ENCODE results near the gene MAZ.
A peak's percentile ranks its signal among the peaks of the same experiment; 100 is the strongest.
"Not testable (repeated sequence)": the region's sequence is repeated elsewhere in the genome, so short reads cannot be mapped to it uniquely, and the experiment has no call there.

The MAZ gene

GRCh38 chr16:29806099-29806579 lies at the start of gene MAZ:
MAZ (plus strand) TSS chr16:29806529; CDS start chr16:29806702, 173 bp downstream.
- Histone ChIP-seq H3K36me3 (ENCODE audit: insufficient read depth, low read depth, low read length) (peaks cover 65% of the 10 kb centered on the region), H3K27ac (ENCODE audit: low read length) (peak within 1 kb of the TSS; percentile 93), H3K27me3 (ENCODE audit: insufficient read depth, low read length) (no peaks in the 10 kb centered on the region), H3K4me1 (ENCODE audit: insufficient read depth, low read length) (peaks cover 24% of the 10 kb centered on the region), H3K9ac (ENCODE audit: low read depth, low read length) (peak within 1 kb of the TSS; percentile 94), H3K9me3 (ENCODE audit: insufficient read depth, low read depth, low read length) (no peaks in the 10 kb centered on the region), H3K4me3 (ENCODE audit: low read length) (peak within 1 kb of the TSS; percentile 96)

DNA sequence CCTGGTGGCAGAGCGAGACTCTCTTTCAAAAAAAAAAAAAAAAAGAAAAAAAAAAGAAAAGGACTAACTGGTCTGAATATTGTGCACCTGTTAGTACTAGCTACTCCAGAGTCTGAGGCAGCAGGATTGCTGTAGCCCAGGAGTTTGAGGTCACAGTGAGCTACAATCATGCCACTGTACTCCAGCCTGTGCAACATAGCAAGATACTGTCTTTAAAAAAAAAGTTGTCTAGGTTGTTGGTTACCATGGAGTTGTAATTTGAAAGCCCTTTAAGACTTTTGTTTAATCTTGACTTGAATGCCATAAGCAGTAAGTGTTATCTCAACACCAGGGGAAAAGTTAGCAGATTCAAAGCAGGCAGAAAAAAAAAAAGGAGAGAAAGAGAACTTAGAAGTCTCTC lies 49.7 kb upstream of the MAZ start:
- H3K9ac ChIP-seq (ENCODE audit: low read depth, low read length), result no peak overlapping the region
- H3K4me3 ChIP-seq (ENCODE audit: low read length), result no peak overlapping the region
- no peak overlapping the region for H3K27ac ChIP-seq (ENCODE audit: low read length)

DNA sequence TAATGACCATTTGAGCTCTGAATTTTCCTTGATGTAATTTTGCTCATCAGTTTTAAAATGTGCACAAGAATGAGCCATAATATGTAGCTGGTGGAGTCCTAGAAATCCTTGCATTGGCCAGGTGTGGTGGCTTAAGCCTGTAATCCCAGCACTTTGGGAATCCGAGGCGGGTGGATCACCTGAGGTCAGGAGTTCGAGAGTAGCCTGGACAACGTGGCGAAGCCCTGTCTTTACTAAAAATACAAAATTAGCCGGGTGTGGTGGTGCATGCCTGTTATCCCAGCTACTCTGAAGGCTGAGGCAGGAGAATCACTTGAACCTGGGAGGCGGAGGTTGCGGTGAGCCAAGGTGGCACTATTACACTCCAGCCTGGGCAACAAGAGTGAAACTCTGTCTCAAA lies 49.2 kb upstream of the MAZ start:
- H3K9me3 ChIP-seq (ENCODE audit: insufficient read depth, low read depth, low read length); H3K27ac ChIP-seq (ENCODE audit: low read length); H3K9ac ChIP-seq (ENCODE audit: low read depth, low read length); H3K4me3 ChIP-seq (ENCODE audit: low read length); H3K36me3 ChIP-seq (ENCODE audit: insufficient read depth, low read depth, low read length); H3K27me3 ChIP-seq (ENCODE audit: insufficient read depth, low read length); H3K4me1 ChIP-seq (ENCODE audit: insufficient read depth, low read length): not testable (repeated sequence)

More for the DNA sequence above, 49.7 kb upstream of the MAZ start:
- no peaks in the 10 kb centered on the region for H3K9me3 ChIP-seq (ENCODE audit: insufficient read depth, low read depth, low read length)
- H3K36me3 ChIP-seq (ENCODE audit: insufficient read depth, low read depth, low read length), result no peaks in the 10 kb centered on the region
- peaks cover 3% of the 10 kb centered on the region; the same call in 1 of the 2 replicates for H3K4me1 ChIP-seq (ENCODE audit: insufficient read depth, low read length)
- H3K27me3 ChIP-seq (ENCODE audit: insufficient read depth, low read length), result no peaks in the 10 kb centered on the region

GRCh38 chr16:29757950-29758466 lies 48.3 kb upstream of the MAZ start:
- no peak overlapping the region for H3K4me3 ChIP-seq (ENCODE audit: low read length)
- no peaks in the 10 kb centered on the region for H3K36me3 ChIP-seq (ENCODE audit: insufficient read depth, low read depth, low read length)
- no peaks in the 10 kb centered on the region for H3K27me3 ChIP-seq (ENCODE audit: insufficient read depth, low read length)
- no peak overlapping the region for H3K9ac ChIP-seq (ENCODE audit: low read depth, low read length)
- no peak overlapping the region for H3K27ac ChIP-seq (ENCODE audit: low read length)
- no peaks in the 10 kb centered on the region for H3K9me3 ChIP-seq (ENCODE audit: insufficient read depth, low read depth, low read length)
- peaks cover 3% of the 10 kb centered on the region; the same call in 1 of the 2 replicates for H3K4me1 ChIP-seq (ENCODE audit: insufficient read depth, low read length)

DNA sequence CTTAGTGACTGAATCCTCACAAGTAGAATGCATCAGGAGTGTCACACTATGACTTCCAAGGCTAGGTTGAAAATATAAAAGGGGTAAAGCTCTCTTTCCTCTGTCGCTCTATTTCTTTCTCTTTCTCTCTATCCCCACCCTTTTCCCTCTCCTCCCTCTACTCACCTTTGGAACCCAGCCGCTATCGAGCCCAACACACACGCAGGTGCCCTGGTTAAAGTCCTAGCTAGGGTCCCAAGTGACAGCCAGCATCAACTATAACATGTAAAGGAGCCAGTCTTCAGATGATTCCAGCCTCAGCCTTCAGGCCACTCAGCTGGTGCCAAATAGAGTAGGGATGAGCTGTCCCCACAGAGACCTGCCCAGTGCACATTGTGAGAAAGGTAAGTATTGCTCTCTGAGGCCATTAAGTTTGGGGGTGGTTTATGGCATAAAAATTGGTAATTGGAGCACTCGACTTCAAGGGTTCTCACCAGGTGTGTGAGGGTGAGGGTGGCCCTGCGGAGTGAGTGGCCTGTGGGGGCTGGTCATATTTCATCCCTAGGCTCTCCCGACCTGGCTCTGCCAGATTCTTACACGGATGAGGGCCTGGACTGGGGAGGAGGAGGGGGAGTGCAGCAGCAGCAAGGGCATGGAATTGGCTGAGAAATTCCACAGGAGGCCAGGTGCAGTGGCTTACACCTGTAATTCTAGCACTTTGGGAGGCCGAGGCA lies 45.6 kb upstream of the MAZ start:
- no peaks in the 10 kb centered on the region for H3K9me3 ChIP-seq (ENCODE audit: insufficient read depth, low read depth, low read length)
- peaks cover 3% of the 10 kb centered on the region; the same call in 1 of the 2 replicates for H3K4me1 ChIP-seq (ENCODE audit: insufficient read depth, low read length)
- H3K36me3 ChIP-seq (ENCODE audit: insufficient read depth, low read depth, low read length), result no peaks in the 10 kb centered on the region
- no peak overlapping the region for H3K4me3 ChIP-seq (ENCODE audit: low read length)
- no peak overlapping the region for H3K9ac ChIP-seq (ENCODE audit: low read depth, low read length)
- no peak overlapping the region for H3K27ac ChIP-seq (ENCODE audit: low read length)
- no peaks in the 10 kb centered on the region for H3K27me3 ChIP-seq (ENCODE audit: insufficient read depth, low read length)

- not testable (repeated sequence) for H3K9me3 ChIP-seq (ENCODE audit: insufficient read depth, low read depth, low read length); H3K9ac ChIP-seq (ENCODE audit: low read depth, low read length); H3K27ac ChIP-seq (ENCODE audit: low read length); H3K4me1 ChIP-seq (ENCODE audit: insufficient read depth, low read length); H3K4me3 ChIP-seq (ENCODE audit: low read length); H3K36me3 ChIP-seq (ENCODE audit: insufficient read depth, low read depth, low read length); H3K27me3 ChIP-seq (ENCODE audit: insufficient read depth, low read length)
These were observed 45.1 kb upstream of the MAZ start for GRCh38 chr16:29761280-29761651.

GRCh38 chr16:29761882-29762281 lies 44.4 kb upstream of the MAZ start:
- no peaks in the 10 kb centered on the region for H3K36me3 ChIP-seq (ENCODE audit: insufficient read depth, low read depth, low read length)
- H3K9ac ChIP-seq (ENCODE audit: low read depth, low read length), result no peak overlapping the region
- H3K27me3 ChIP-seq (ENCODE audit: insufficient read depth, low read length), result no peaks in the 10 kb centered on the region
- H3K27ac ChIP-seq (ENCODE audit: low read length), result no peak overlapping the region
- H3K4me3 ChIP-seq (ENCODE audit: low read length), result no peak overlapping the region
- H3K9me3 ChIP-seq (ENCODE audit: insufficient read depth, low read depth, low read length), result no peaks in the 10 kb centered on the region
- H3K4me1 ChIP-seq (ENCODE audit: insufficient read depth, low read length), result peaks cover 3% of the 10 kb centered on the region; the same call in 1 of the 2 replicates

- H3K4me1 ChIP-seq (ENCODE audit: insufficient read depth, low read length), result no peaks in the 10 kb centered on the region
- H3K27ac ChIP-seq (ENCODE audit: low read length), result no peak overlapping the region
- H3K27me3 ChIP-seq (ENCODE audit: insufficient read depth, low read length), result no peaks in the 10 kb centered on the region
- no peaks in the 10 kb centered on the region for H3K9me3 ChIP-seq (ENCODE audit: insufficient read depth, low read depth, low read length)
- no peaks in the 10 kb centered on the region for H3K36me3 ChIP-seq (ENCODE audit: insufficient read depth, low read depth, low read length)
- H3K4me3 ChIP-seq (ENCODE audit: low read length), result no peak overlapping the region
- no peak overlapping the region for H3K9ac ChIP-seq (ENCODE audit: low read depth, low read length)
These were observed 43.0 kb upstream of the MAZ start for GRCh38 chr16:29763326-29763725.

DNA sequence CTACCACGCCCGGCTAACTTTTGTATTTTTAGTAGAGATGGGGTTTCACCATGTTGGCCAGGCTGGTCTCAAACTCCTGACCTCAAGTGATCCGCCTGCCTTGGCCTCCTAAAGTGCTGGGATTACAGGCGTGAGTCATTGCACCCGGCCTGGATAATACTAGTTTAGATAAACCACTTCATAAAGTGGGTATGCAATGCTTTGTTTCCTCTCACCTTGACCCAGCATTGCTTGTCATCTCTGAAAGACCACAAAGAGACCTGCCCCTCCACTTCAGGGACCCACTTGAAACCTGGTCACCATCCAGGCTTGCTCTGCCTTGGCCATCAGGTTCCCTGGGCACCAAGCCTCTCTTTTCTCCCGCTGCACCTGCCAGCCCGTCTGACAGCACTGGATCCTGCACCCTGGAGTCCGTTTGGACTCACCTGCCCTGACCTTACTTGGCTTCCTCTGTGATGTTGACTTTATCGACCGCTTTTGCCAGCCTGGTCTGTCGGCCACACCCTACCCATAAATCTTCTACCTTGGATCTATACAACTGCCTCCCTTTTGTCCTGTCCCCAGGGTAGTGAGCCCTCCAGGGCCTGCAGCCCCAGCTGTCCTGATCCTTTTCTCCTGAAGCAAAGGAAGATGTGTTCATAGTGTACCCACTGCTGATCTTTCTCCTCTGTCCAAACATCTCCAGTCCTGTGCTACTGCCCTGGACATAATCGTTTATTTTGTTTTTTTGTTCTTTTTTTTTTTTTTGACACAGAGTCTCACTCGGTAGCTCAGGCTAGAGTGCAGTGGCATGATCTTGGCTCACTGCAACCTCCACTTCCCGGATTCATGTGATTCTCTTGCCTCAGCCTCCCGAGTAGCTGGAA lies 40.9 kb upstream of the MAZ start:
- H3K9ac ChIP-seq (ENCODE audit: low read depth, low read length), result no peak overlapping the region
- no peaks in the 10 kb centered on the region for H3K36me3 ChIP-seq (ENCODE audit: insufficient read depth, low read depth, low read length)
- H3K4me3 ChIP-seq (ENCODE audit: low read length), result no peak overlapping the region
- no peaks in the 10 kb centered on the region for H3K9me3 ChIP-seq (ENCODE audit: insufficient read depth, low read depth, low read length)
- no peaks in the 10 kb centered on the region for H3K27me3 ChIP-seq (ENCODE audit: insufficient read depth, low read length)
- no peaks in the 10 kb centered on the region for H3K4me1 ChIP-seq (ENCODE audit: insufficient read depth, low read length)
- no peak overlapping the region for H3K27ac ChIP-seq (ENCODE audit: low read length)

- Histone ChIP-seq H3K9me3 (ENCODE audit: insufficient read depth, low read depth, low read length) (no peaks in the 10 kb centered on the region), H3K27ac (ENCODE audit: low read length) (no peak overlapping the region), H3K36me3 (ENCODE audit: insufficient read depth, low read depth, low read length) (no peaks in the 10 kb centered on the region), H3K9ac (ENCODE audit: low read depth, low read length) (no peak overlapping the region), H3K27me3 (ENCODE audit: insufficient read depth, low read length) (no peaks in the 10 kb centered on the region), H3K4me3 (ENCODE audit: low read length) (no peak overlapping the region), H3K4me1 (ENCODE audit: insufficient read depth, low read length) (no peaks in the 10 kb centered on the region)
These were observed 39.8 kb upstream of the MAZ start for GRCh38 chr16:29766571-29766970.

DNA sequence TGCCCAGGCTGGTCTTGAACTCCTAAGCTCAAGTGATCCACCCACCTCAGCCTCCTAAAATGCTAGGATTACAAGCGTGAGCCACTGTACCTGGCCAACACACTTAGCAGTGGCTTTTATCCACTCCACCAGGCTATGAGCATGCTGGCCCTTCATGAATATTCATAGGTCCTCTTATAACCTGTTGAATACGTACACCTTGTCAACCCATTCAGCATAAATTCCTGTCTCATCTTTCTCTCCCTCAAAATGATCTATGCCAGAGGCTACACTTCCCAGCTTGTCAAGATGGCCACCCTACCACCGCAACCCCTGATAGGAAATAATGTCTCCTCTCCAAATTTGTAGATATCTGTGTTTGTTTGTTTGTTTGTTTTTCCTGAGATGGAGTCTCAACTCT lies 39.3 kb upstream of the MAZ start:
- no peak overlapping the region for H3K4me3 ChIP-seq (ENCODE audit: low read length)
- H3K36me3 ChIP-seq (ENCODE audit: insufficient read depth, low read depth, low read length), result no peaks in the 10 kb centered on the region
- H3K9ac ChIP-seq (ENCODE audit: low read depth, low read length), result no peak overlapping the region
- no peaks in the 10 kb centered on the region for H3K4me1 ChIP-seq (ENCODE audit: insufficient read depth, low read length)
- no peaks in the 10 kb centered on the region for H3K27me3 ChIP-seq (ENCODE audit: insufficient read depth, low read length)
- H3K9me3 ChIP-seq (ENCODE audit: insufficient read depth, low read depth, low read length), result no peaks in the 10 kb centered on the region
- H3K27ac ChIP-seq (ENCODE audit: low read length), result no peak overlapping the region

DNA sequence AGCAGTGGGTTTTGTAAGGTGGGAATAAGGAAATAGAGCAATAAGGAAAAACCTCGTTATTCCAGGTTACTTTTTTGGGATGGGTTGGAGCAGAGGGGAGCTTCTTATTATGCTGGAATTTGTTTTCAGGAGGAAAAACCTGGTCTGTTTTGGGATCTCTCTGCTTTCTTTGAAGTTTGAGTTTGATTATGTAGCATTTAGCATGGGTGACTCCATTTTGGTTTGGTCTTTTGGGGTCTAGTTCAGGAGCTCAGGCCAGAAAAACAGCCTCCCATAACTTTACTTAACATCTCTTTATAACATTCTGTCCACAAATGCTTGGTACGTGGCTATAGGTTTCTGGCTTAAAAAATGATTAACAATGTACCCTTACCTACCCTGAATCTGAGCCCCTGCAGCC lies 36.8 kb upstream of the MAZ start:
- Histone ChIP-seq H3K9me3 (ENCODE audit: insufficient read depth, low read depth, low read length) (no peaks in the 10 kb centered on the region), H3K4me1 (ENCODE audit: insufficient read depth, low read length) (no peaks in the 10 kb centered on the region)

More for the DNA sequence above, 36.8 kb upstream of the MAZ start:
- Histone ChIP-seq H3K36me3 (ENCODE audit: insufficient read depth, low read depth, low read length) (no peaks in the 10 kb centered on the region), H3K9ac (ENCODE audit: low read depth, low read length) (no peak overlapping the region), H3K4me3 (ENCODE audit: low read length) (no peak overlapping the region), H3K27me3 (ENCODE audit: insufficient read depth, low read length) (no peaks in the 10 kb centered on the region), H3K27ac (ENCODE audit: low read length) (no peak overlapping the region)

All from iPS-20b (cell line).